H9 (cell line): ENCODE results near the gene GARS1. TPM values are rescaled to one million over a fixed set of nuclear protein-coding genes. Genes with fewer than 3 reads are reported as not detected.

Experiments
- DNase-seq: peaks from one replicate; pipeline ENCODE4 v3.0.0-alpha.2; 2017
- H2AFZ ChIP-seq: one replicate; pipeline ENCODE4 v1.6.1; 2013; ENCODE audit warnings: mild to moderate bottlenecking, low read length, control low read depth, moderate library complexity
- H2AK5ac ChIP-seq: 2 replicates; pipeline ENCODE4 v1.6.1; 2013; ENCODE audit warnings: low read length, control low read depth, mixed read lengths; ENCODE audit not compliant: insufficient read length
- H2BK120ac ChIP-seq: one replicate; pipeline ENCODE4 v1.6.1; 2013; ENCODE audit warnings: low read depth, mild to moderate bottlenecking, low read length, control low read depth, inconsistent platforms; ENCODE audit not compliant: poor library complexity, severe bottlenecking
- H2BK12ac ChIP-seq: 2 replicates; pipeline ENCODE4 v1.6.1; 2013; ENCODE audit warnings: low read length, control low read depth, mixed read lengths, low read depth; ENCODE audit not compliant: insufficient read length
- H2BK15ac ChIP-seq: 2 replicates; pipeline ENCODE4 v1.6.1; 2013; ENCODE audit warnings: low read depth, low read length, control low read depth
- H2BK20ac ChIP-seq: one replicate; pipeline ENCODE4 v1.6.1; 2013; ENCODE audit warnings: low read depth, mild to moderate bottlenecking, low read length, control low read depth, inconsistent platforms; ENCODE audit not compliant: poor library complexity, severe bottlenecking
- H2BK5ac ChIP-seq: 2 replicates; pipeline ENCODE4 v1.6.1; 2013; ENCODE audit warnings: low read length, control low read depth, mixed read lengths; ENCODE audit not compliant: insufficient read length
- H3K14ac ChIP-seq: 2 replicates; pipeline ENCODE4 v1.6.1; 2013; ENCODE audit warnings: low read length, control low read depth; ENCODE audit not compliant: insufficient read depth
- H3K18ac ChIP-seq: 2 replicates; pipeline ENCODE4 v1.6.1; 2013; ENCODE audit warnings: low read depth, mild to moderate bottlenecking, mixed read lengths, low read length, control low read depth; ENCODE audit not compliant: insufficient read length
- H3K23ac ChIP-seq: 2 replicates; pipeline ENCODE4 v1.6.1; 2013; ENCODE audit warnings: low read length, control low read depth, mixed read lengths, low read depth; ENCODE audit not compliant: insufficient read length
- H3K23me2 ChIP-seq: 2 replicates; pipeline ENCODE4 v1.6.1; 2013; ENCODE audit warnings: low read depth, mild to moderate bottlenecking, mixed read lengths, low read length, control low read depth; ENCODE audit not compliant: insufficient read length, poor library complexity, severe bottlenecking
- H3K27ac ChIP-seq: 2 replicates; pipeline ENCODE4 v1.5.1; 2013; ENCODE audit warnings: low read length, control low read depth, mixed read lengths, low read depth; ENCODE audit not compliant: insufficient read length
- H3K27me3 ChIP-seq: 2 replicates; pipeline ENCODE4 v1.6.1; 2013; ENCODE audit warnings: low read length, control low read depth, inconsistent platforms; ENCODE audit not compliant: insufficient read depth
- H3K4ac ChIP-seq: 2 replicates; pipeline ENCODE4 v1.6.1; 2013; ENCODE audit warnings: low read depth, mild to moderate bottlenecking, control low read depth, inconsistent platforms, low read length, moderate library complexity
- H3K4me1 ChIP-seq: 2 replicates; pipeline ENCODE4 v1.6.1; 2013; ENCODE audit warnings: low read length, control low read depth, inconsistent platforms; ENCODE audit not compliant: insufficient read depth
- H3K4me2 ChIP-seq: 2 replicates; pipeline ENCODE4 v1.6.1; 2013; ENCODE audit warnings: low read length, control low read depth, mixed read lengths; ENCODE audit not compliant: insufficient read length, insufficient read depth
- H3K56ac ChIP-seq: 2 replicates; pipeline ENCODE4 v1.6.1; 2013; ENCODE audit warnings: low read depth, mild to moderate bottlenecking, mixed read lengths, low read length, control low read depth; ENCODE audit not compliant: insufficient read length
- H3K79me1 ChIP-seq: 2 replicates; pipeline ENCODE4 v1.6.1; 2013; ENCODE audit warnings: low read depth, mild to moderate bottlenecking, moderate library complexity, low read length, control low read depth, inconsistent platforms; ENCODE audit not compliant: insufficient read depth, poor library complexity, severe bottlenecking
- H3K79me2 ChIP-seq: 2 replicates; pipeline ENCODE4 v1.6.1; 2013; ENCODE audit warnings: low read length, control low read depth, inconsistent platforms; ENCODE audit not compliant: insufficient read depth
- H3K9ac ChIP-seq: 2 replicates; pipeline ENCODE4 v1.6.1; 2013; ENCODE audit warnings: low read length, control low read depth, mixed read lengths; ENCODE audit not compliant: insufficient read length; ENCODE audit errors: extremely low read depth
- H3K9me3 ChIP-seq: one replicate; pipeline ENCODE4 v1.6.1; 2013; ENCODE audit warnings: low read depth, low read length, inconsistent platforms; ENCODE audit not compliant: control insufficient read depth
- H3T11ph ChIP-seq: one replicate; pipeline ENCODE4 v1.6.1; 2013; ENCODE audit warnings: mild to moderate bottlenecking, low read length, control low read depth, inconsistent platforms
- H4K20me1 ChIP-seq: one replicate; pipeline ENCODE4 v1.6.1; 2013; ENCODE audit not compliant: control insufficient read depth, insufficient read length, insufficient read depth
- H4K5ac ChIP-seq: 2 replicates; pipeline ENCODE4 v1.6.1; 2013; ENCODE audit warnings: low read depth, mild to moderate bottlenecking, mixed read lengths, low read length, control low read depth; ENCODE audit not compliant: insufficient read length
- H4K8ac ChIP-seq: replicated peaks from 2 replicates; pipeline ENCODE4 v1.6.1; 2013; ENCODE audit warnings: low read length, control low read depth, mixed read lengths, low read depth; ENCODE audit not compliant: insufficient read length
- H4K91ac ChIP-seq: 2 replicates; pipeline ENCODE4 v1.6.1; 2013; ENCODE audit warnings: low read depth, mild to moderate bottlenecking, moderate library complexity, mixed read lengths, low read length, control low read depth; ENCODE audit not compliant: insufficient read length
- H3K27ac Mint-ChIP-seq, 3 experiments: 2 replicates in 2 of 3; 3 replicates in 1 of 3; pipeline ENCODE4 v1.8.0; 2020 to 2021; ENCODE audit warnings: mixed read lengths in 3 of 3, mild to moderate bottlenecking in 1 of 3, moderate library complexity in 1 of 3
- H3K27me3 Mint-ChIP-seq: 2 replicates; pipeline ENCODE4 v1.8.0; 2021; ENCODE audit warnings: low read depth, mild to moderate bottlenecking, moderate library complexity, mixed read lengths
- H3K36me3 Mint-ChIP-seq, 3 experiments: 2 replicates in 2 of 3; 3 replicates in 1 of 3; pipeline ENCODE4 v1.8.0; 2020 to 2021; ENCODE audit warnings: low read depth in 3 of 3, mixed read lengths in 3 of 3; ENCODE audit not compliant: insufficient read depth in 1 of 3
- H3K4me1 Mint-ChIP-seq, 2 experiments: 2 replicates each; pipeline ENCODE4 v1.8.0; 2020; ENCODE audit warnings: mixed read lengths in 2 of 2
- H3K4me3 Mint-ChIP-seq, 2 experiments: 2 replicates in 1 of 2; 3 replicates in 1 of 2; pipeline ENCODE4 v1.8.0; 2020 to 2021; ENCODE audit warnings: mild to moderate bottlenecking in 2 of 2, mixed read lengths in 2 of 2, moderate library complexity in 1 of 2
- H3K9me3 Mint-ChIP-seq, 2 experiments: 2 replicates in 1 of 2; 3 replicates in 1 of 2; pipeline ENCODE4 v1.8.0; 2020; ENCODE audit warnings: mild to moderate bottlenecking in 2 of 2, mixed read lengths in 2 of 2, moderate library complexity in 1 of 2
- CTCF ChIP-seq: fragments of 200-600 bp; sonication (generic); conservative IDR thresholded peaks from 3 replicates; pipeline ENCODE4 v1.8.0; 2021; ENCODE audit warnings: antibody characterized with exemption, mild to moderate bottlenecking
- WGBS: extraction: QIAGEN DNeasy Blood & Tissue Kit; methylation state at CpG from one replicate; pipeline ENCODE4 v1.1.7; 2013; ENCODE audit warnings: missing lambda C conversion rate, low lambda C conversion rate, mixed read lengths; ENCODE audit not compliant: insufficient read length; ENCODE audit errors: extremely low coverage; 5-methylcytosine and 5-hydroxymethylcytosine counted together
- total RNA-seq: library from RNA; stranded (reverse); gene quantifications from 2 replicates; pipeline ENCODE4 v1.2.1, GENCODE V29; 2021

GARS1 gene
- total RNA-seq, 1 experiment from 2014 or later, result 234 TPM

- Histone ChIP-seq H3K14ac (no peak overlapping the region), H2BK15ac (no peak overlapping the region), H3K4me1 (no peaks in the 10 kb centered on the region), H2BK12ac (no peak overlapping the region), H3K56ac (no peak overlapping the region), H4K91ac (no peak overlapping the region), H4K20me1 (no peaks in the 10 kb centered on the region), H3K18ac (no peak overlapping the region), H3K4me2 (no peak overlapping the region), H3K27ac (no peak overlapping the region), H3K27me3 (no peaks in the 10 kb centered on the region), H3K9ac (no peak overlapping the region), H3K9me3 (no peaks in the 10 kb centered on the region), H3K79me2 (no peaks in the 10 kb centered on the region), H3K4ac (no peak overlapping the region), H2AFZ (no peak overlapping the region), H2BK5ac (no peak overlapping the region), H3K79me1 (no peaks in the 10 kb centered on the region), H3K23me2 (no peaks in the 10 kb centered on the region), H2AK5ac (no peak overlapping the region), H3T11ph (no peak overlapping the region), H2BK20ac (no peak overlapping the region), H4K5ac (no peak overlapping the region), H3K23ac (no peak overlapping the region), H4K8ac (no peak overlapping the region), H2BK120ac (no peak overlapping the region)
- Mint-ChIP-seq H3K4me3 (no peak overlapping the region), H3K9me3 (no peaks in the 10 kb centered on the region), H3K4me1 (no peaks in the 10 kb centered on the region), H3K36me3 (peaks cover 55 to 92% (median 84%) of the 10 kb centered on the region in 3 experiments), H3K27ac (no peak overlapping the region), H3K27me3 (no peaks in the 10 kb centered on the region)
- DNase-seq, result no peak
- no CpG with 5 or more reads among the region's 1 CpG for WGBS
- TF ChIP-seq CTCF, result peak; percentile 24; the same call in 1 of the 3 replicates
Observed at GRCh38 chr7:30625283-30625682, 30.6 kb downstream of the GARS1 start.
